Kidney epithelial cell (primary cell): ENCODE data around the gene BARD1. TPM values are rescaled to one million over a fixed set of nuclear protein-coding genes. Genes with fewer than 3 reads are reported as not detected.

ENCODE experiments used
- DNase-seq: peaks from one replicate; pipeline ENCODE4 v3.0.0-alpha.2; 2010; ENCODE audit warnings: low read depth
- H3K27me3 ChIP-seq: 2 replicates; pipeline ENCODE4 v1.6.0; 2011; ENCODE audit warnings: low read length; ENCODE audit not compliant: control insufficient read depth, insufficient read depth
- H3K36me3 ChIP-seq: 2 replicates; pipeline ENCODE4 v1.5.1; 2011; ENCODE audit warnings: low read length; ENCODE audit not compliant: control insufficient read depth, insufficient read depth
- H3K4me3 ChIP-seq: 2 replicates; pipeline ENCODE4 v1.5.1; 2011; ENCODE audit warnings: low read depth, mild to moderate bottlenecking, control low read depth, low read length
- total RNA-seq: library from RNA; depleted of rRNA; stranded (reverse); fragments of >200 nt; gene quantifications from 2 replicates; pipeline ENCODE4 v1.2.3, GENCODE V29; 2015
- TF ChIP-seq, protein P1 (sequence below): IDR thresholded peaks from 2 replicates; pipeline ENCODE4 v1.5.1; 2011; ENCODE audit warnings: mild to moderate bottlenecking, moderate library complexity, low read length, control low read depth, inconsistent platforms; ENCODE audit not compliant: insufficient read depth, poor library complexity, severe bottlenecking

Gene BARD1
- total RNA-seq, 1 donor from 2014 or later = 7.7 TPM

DNA sequence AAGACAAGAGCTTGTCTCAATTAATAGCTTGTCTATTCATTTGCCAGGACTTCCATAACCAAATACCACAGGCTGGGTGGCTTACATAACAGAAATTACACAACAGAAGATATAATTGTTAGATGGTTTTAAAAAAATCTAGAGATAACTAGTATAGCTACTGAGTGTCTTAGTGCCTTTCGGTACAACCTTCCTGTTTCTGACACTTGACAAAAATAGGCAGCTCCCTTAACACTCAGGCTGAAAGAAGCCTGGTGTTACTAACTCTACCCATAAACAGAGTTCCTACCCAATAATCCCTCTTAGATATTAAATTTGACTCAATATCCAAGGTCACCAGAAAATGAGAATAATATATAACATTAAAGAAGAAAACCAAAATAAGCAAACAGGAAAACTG, 129.7 kb downstream of the BARD1 start:
- TF ChIP-seq, protein P1, sequence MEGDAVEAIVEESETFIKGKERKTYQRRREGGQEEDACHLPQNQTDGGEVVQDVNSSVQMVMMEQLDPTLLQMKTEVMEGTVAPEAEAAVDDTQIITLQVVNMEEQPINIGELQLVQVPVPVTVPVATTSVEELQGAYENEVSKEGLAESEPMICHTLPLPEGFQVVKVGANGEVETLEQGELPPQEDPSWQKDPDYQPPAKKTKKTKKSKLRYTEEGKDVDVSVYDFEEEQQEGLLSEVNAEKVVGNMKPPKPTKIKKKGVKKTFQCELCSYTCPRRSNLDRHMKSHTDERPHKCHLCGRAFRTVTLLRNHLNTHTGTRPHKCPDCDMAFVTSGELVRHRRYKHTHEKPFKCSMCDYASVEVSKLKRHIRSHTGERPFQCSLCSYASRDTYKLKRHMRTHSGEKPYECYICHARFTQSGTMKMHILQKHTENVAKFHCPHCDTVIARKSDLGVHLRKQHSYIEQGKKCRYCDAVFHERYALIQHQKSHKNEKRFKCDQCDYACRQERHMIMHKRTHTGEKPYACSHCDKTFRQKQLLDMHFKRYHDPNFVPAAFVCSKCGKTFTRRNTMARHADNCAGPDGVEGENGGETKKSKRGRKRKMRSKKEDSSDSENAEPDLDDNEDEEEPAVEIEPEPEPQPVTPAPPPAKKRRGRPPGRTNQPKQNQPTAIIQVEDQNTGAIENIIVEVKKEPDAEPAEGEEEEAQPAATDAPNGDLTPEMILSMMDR = no peak

DNA sequence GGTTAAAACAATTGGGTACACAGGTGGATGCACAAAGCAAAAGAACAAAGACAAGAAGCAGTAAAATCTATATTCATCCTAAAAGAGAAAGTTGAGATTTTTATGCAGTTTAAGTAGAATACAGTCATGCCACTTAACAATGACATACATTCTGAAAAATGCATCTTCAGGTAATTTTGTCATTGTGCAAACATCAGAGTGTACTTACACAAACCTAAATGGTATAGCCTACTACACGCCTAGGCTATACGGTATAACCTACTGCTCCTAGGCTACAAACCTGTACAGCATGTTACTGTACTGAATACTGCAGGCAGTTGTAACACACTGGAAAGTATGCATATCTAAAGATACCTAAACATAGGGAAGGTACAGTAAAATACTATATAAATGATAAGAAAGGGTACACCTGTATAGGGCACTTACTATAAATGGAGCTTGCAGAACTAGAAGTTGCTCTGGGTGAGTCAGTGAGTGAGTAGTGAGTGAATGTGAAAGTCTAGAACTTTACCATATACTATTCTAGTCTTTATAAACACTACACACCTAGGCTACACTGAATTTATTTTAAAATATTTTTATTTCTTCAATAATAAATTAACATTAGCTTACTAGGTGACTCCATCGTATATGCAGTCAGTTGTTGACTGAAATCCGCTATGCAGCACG, 132.9 kb downstream of the BARD1 start:
- DNase-seq = no peak
- Histone ChIP-seq H3K36me3 (no peaks in the 10 kb centered on the region), H3K4me3 (no peak overlapping the region), H3K27me3 (no peaks in the 10 kb centered on the region)
- TF ChIP-seq, protein P1 = no peak

More for the DNA sequence above, 129.7 kb downstream of the BARD1 start:
- no peaks in the 10 kb centered on the region for H3K36me3 ChIP-seq
- H3K4me3 ChIP-seq = no peak overlapping the region
- no peaks in the 10 kb centered on the region for H3K27me3 ChIP-seq
- no peak for DNase-seq
